T-helper 17 cell (primary cell): ENCODE data around the gene CTBP2. TPM values are rescaled to one million over a fixed set of nuclear protein-coding genes. Genes with fewer than 3 reads are reported as not detected.

Experiments
- ATAC-seq: fragments of 150-1000 bp; cut with Tn5 transposase; 2 replicates; pipeline ENCODE4 v1.10.0; 2021; ENCODE audit warnings: mild to moderate bottlenecking, moderate library complexity
- DNase-seq, 3 donors: peaks; one replicate each; pipeline versions ENCODE4 v3.0.0 to v3.0.0-alpha.2; 2020 to 2021
- H3K9me3 ChIP-seq: one replicate; pipeline ENCODE4 v1.7.0; 2013; ENCODE audit warnings: low read length, mild to moderate bottlenecking; ENCODE audit not compliant: control insufficient read depth, poor library complexity, severe bottlenecking
- H3K27ac Mint-ChIP-seq: one replicate; pipeline ENCODE4 v1.8.0; 2022; ENCODE audit warnings: mild to moderate bottlenecking, moderate library complexity, mixed read lengths
- H3K27me3 Mint-ChIP-seq: one replicate; pipeline ENCODE4 v1.8.0; 2022; ENCODE audit warnings: mixed read lengths
- H3K36me3 Mint-ChIP-seq: one replicate; pipeline ENCODE4 v1.8.0; 2022; ENCODE audit warnings: low read depth, mixed read lengths
- H3K4me1 Mint-ChIP-seq: one replicate; pipeline ENCODE4 v1.8.0; 2022; ENCODE audit warnings: mild to moderate bottlenecking, mixed read lengths
- H3K4me3 Mint-ChIP-seq: one replicate; pipeline ENCODE4 v1.8.0; 2022; ENCODE audit warnings: mild to moderate bottlenecking, moderate library complexity, mixed read lengths
- total RNA-seq, 4 donors: library from RNA in 2 of 4; stranded (reverse) in 2 of 4; gene quantifications; one replicate each; pipeline ENCODE4 v1.2.3 and lab custom pipeline; 2022 to 2026

The CTBP2 gene
- total RNA-seq, 2 donors from 2014 or later: 1.3 to 1.5 TPM

DNA sequence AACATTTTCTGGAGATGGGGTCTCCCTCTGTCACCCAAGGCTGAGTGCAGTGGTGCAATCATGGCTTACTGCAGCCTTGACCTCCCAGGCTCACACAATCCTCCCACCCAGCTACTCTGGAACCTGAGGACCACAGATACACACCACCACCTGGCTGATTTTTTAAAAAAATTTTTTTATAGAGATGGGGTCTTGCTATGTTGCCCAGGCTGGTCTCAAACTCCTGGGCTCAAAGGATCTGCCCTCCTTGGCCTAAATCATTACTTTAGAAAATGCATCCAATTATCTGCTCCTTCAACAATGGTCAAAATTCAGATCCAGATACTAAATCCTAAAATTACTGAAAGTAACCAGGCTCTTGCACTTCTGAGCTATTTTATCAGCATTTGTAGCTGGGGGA lies 55.2 kb downstream of the CTBP2 start:
- Mint-ChIP-seq H3K27me3 (peaks cover 33% of the 10 kb centered on the region), H3K27ac (no peak overlapping the region), H3K4me1 (no peaks in the 10 kb centered on the region), H3K4me3 (no peak overlapping the region), H3K36me3 (no peaks in the 10 kb centered on the region)
- DNase-seq (no peak), ATAC-seq (no peak)
- H3K9me3 ChIP-seq: no peaks in the 10 kb centered on the region

DNA sequence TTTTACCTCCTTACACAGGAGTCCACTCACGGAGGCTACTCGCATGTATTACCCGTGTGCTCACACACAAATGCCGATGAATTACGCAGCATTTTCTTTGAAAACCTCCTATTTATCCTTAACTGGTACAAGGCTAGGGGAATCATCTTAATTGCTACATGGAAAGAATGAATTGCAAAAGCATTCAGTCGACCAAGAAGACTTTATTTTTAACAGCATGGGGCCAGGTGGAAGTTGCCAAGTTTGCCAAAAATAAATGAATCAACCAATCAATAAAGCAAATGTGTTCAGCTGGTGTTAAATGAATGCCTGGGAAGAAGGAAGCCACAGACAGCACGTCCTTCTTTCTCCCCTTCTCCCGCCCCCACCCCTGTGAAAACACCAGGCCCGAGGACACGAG lies 55.8 kb downstream of the CTBP2 start:
- DNase-seq (no peak), ATAC-seq (no peak)
- Mint-ChIP-seq H3K4me3 (no peak overlapping the region), H3K4me1 (no peaks in the 10 kb centered on the region), H3K36me3 (no peaks in the 10 kb centered on the region), H3K27ac (no peak overlapping the region), H3K27me3 (peaks cover 39% of the 10 kb centered on the region)
- no peaks in the 10 kb centered on the region for H3K9me3 ChIP-seq

DNA sequence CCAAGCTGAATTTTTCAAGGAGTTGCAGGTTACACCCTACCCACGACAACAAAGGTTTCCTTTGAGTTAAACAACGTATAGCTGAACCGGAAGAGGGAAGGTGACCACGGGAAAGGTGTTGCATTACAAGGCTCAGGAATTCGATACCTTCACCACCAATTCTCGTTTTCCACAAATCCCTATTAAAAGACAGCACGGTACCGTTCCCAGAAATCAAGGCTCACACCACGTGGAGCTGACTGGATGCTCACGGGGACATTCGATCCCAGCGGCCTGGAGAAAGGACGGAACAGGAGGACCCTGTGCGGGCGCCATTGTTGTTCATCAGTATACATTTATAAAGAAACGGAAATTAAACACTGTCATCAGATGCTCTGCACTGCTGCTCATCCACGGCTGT lies 56.4 kb downstream of the CTBP2 start:
- Mint-ChIP-seq H3K4me1 (no peaks in the 10 kb centered on the region), H3K27me3 (peaks cover 41% of the 10 kb centered on the region), H3K4me3 (no peak overlapping the region), H3K36me3 (no peaks in the 10 kb centered on the region), H3K27ac (no peak overlapping the region)
- DNase-seq (no peak), ATAC-seq (no peak)
- H3K9me3 ChIP-seq: no peaks in the 10 kb centered on the region

DNA sequence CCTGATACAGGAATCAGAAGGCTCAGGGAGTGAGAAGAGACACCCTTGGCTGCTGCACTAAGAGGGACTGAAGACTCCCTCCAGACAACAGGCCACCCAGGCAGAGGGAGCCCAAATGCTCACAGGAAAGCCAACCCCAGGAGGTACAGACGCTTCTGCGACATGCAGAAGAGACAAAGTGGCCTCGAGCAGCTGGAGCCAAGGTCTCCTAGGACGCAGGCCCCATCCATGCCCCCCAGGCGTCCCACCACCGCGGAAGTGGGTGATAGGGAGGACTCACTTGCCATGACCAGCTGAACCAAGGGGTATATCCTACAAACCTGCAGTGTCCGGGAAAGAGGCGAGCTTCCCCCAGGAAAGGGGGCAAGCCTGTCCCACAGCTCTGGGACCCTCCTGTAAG lies 56.9 kb downstream of the CTBP2 start:
- Mint-ChIP-seq H3K27ac (no peak overlapping the region), H3K27me3 (peaks cover 41% of the 10 kb centered on the region), H3K4me3 (no peak overlapping the region), H3K36me3 (no peaks in the 10 kb centered on the region), H3K4me1 (no peaks in the 10 kb centered on the region)
- ATAC-seq: no peak
- H3K9me3 ChIP-seq: no peaks in the 10 kb centered on the region
- DNase-seq: no peak

DNA sequence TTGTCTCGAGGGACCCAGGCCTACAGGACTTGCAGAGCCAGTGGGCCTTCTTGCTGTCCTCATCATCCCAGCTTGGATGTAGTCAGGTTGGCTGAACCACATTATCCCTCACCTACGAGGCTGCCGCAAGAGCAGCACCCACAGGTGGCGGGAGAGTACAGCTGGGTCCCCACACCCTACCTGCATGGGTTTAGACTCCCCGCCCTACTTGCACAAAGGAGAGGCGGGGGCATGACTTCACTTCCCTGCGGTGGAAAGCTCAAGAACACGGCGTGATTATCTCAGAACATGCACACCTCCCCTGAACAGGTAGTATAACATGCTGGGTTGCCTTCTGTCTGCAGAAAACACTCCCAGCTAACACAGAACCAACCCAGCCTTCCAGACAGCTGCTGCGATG lies 57.5 kb downstream of the CTBP2 start:
- H3K4me3 Mint-ChIP-seq: no peak overlapping the region
- no peaks in the 10 kb centered on the region for H3K4me1 Mint-ChIP-seq
- DNase-seq: no peak
- H3K27me3 Mint-ChIP-seq: peaks cover 42% of the 10 kb centered on the region
- no peaks in the 10 kb centered on the region for H3K9me3 ChIP-seq
- H3K36me3 Mint-ChIP-seq: no peaks in the 10 kb centered on the region
- ATAC-seq: no peak
- H3K27ac Mint-ChIP-seq: no peak overlapping the region

DNA sequence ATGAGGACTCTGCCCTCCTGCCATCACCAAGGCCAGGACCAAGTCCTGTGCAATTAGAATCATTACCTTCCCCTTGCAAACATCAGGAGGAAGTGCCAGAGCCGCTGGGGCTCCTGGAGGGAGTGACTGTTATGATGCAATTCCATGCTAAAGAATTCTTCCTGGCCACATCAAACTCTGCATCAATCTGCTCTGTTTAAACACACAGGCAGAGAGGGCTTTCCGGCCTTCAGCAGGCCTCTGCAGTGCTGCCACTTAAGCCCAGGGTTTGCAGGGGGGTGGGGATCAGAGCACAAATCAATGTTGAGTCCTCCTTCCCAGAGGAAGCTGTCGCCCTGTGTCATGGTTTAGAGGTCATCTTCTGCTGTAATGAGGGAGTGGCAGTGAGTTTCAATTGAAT lies 58.1 kb downstream of the CTBP2 start:
- H3K4me3 Mint-ChIP-seq: no peak overlapping the region
- DNase-seq (no peak), ATAC-seq (no peak)
- no peaks in the 10 kb centered on the region for H3K9me3 ChIP-seq
- H3K36me3 Mint-ChIP-seq: no peaks in the 10 kb centered on the region
- H3K27me3 Mint-ChIP-seq: peaks cover 46% of the 10 kb centered on the region
- H3K4me1 Mint-ChIP-seq: no peaks in the 10 kb centered on the region
- no peak overlapping the region for H3K27ac Mint-ChIP-seq

DNA sequence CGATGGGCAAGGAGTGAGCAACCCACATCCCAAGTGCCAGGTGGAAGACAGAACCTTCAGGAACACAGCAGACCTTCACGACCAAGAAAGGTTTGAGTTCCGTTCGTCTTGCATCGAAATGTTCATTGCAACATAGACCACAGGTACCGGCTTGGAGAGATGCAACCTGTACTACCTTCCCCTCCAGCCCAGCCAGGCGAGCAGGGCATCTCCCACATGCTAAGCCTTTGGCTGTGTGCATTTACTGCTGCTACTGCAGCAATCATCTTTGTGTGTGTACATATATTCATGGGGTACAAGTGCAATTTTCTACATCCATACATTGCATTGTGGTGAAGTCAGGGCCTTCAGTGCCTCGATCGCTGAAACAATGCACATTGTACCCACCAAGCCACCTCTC lies 58.8 kb downstream of the CTBP2 start:
- no peak for ATAC-seq
- H3K4me1 Mint-ChIP-seq: no peaks in the 10 kb centered on the region

DNA sequence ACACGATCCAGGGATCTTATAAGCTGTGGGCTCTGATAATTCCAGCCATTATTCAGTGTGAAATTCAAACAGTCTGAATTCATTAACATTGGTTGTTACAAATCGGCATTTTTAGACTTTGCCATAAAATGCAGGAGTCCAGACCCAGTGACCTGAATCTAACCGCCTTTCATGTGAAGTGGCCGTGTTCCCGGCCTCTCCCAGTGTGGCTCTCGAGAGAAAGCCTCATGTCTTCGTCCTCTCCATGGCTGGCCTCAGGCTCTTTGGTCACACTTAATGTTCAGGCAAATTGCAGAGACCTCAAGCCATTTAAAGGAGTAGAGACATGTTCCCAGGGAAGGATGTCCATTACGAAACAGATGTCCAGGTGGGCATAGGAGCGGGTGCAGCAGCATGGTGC lies 59.3 kb downstream of the CTBP2 start:
- no peak for DNase-seq
- no peak overlapping the region for H3K27ac Mint-ChIP-seq
- H3K9me3 ChIP-seq: no peaks in the 10 kb centered on the region
- peaks cover 38% of the 10 kb centered on the region for H3K27me3 Mint-ChIP-seq
- H3K4me3 Mint-ChIP-seq: no peak overlapping the region
- no peaks in the 10 kb centered on the region for H3K36me3 Mint-ChIP-seq
- ATAC-seq: no peak
- H3K4me1 Mint-ChIP-seq: peaks cover 2% of the 10 kb centered on the region

More for the DNA sequence above, 58.8 kb downstream of the CTBP2 start:
- no peaks in the 10 kb centered on the region for H3K9me3 ChIP-seq
- DNase-seq: no peak
- H3K36me3 Mint-ChIP-seq: no peaks in the 10 kb centered on the region
- H3K27me3 Mint-ChIP-seq: peaks cover 44% of the 10 kb centered on the region
- no peak overlapping the region for H3K27ac Mint-ChIP-seq
- no peak overlapping the region for H3K4me3 Mint-ChIP-seq

DNA sequence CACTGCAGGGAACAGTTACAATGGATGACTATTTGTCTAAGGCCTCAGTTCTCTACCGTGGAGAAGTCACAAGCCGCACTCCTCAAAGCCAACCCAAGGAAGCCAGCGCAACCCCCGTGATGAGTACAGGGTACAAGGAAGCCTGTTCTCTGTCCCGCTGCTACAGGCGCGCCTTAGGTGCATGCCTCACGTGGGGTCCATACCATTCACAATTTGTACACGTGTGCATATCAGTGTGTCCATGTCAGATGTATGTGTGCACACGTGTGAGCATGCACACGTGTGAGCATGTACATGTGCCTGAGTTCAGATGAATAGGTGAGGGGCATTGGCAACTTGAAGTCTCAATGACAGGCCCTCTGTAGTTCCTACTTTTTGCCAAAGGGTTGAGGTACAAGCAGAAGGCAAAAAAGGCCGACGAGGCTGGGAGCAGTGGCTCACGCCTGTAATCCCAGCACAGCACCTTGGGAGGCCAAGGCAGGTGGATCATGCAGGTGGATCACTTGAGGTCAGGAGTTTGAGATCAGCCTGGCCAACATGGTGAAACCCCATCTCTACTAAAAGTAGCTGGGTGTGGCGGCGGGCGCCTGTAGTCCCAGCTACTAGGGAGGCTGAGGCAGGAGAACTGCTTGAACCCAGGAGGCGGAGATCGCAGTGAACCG lies 62.8 kb downstream of the CTBP2 start:
- Mint-ChIP-seq H3K4me1 (peaks cover 2% of the 10 kb centered on the region), H3K4me3 (no peak overlapping the region), H3K27me3 (peaks cover 45% of the 10 kb centered on the region), H3K27ac (no peak overlapping the region), H3K36me3 (no peaks in the 10 kb centered on the region)
- DNase-seq: no peak
- H3K9me3 ChIP-seq: no peaks in the 10 kb centered on the region
- no peak for ATAC-seq

DNA sequence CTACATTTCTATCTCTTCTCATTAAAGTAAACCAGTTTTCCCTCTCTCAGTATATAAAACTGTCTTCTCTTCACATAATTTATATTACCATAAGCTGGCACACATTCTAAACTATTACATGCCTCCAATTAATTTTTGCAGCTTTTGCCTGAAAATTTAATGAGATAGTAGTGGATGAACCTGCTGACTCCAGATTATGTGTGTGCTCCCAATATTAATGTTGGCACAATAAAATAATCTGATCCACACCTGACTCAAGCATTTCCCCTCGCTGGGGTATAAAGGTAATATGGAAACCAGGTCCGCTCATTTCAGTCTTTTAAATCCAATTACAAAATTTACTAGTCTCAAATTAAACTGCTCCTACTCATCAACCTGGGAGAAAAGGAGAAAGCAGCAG lies 63.4 kb downstream of the CTBP2 start:
- H3K27ac Mint-ChIP-seq: no peak overlapping the region
- ATAC-seq (no peak), DNase-seq (no peak)
- H3K27me3 Mint-ChIP-seq: peaks cover 45% of the 10 kb centered on the region
- H3K4me3 Mint-ChIP-seq: no peak overlapping the region
- H3K4me1 Mint-ChIP-seq: peaks cover 2% of the 10 kb centered on the region
- H3K9me3 ChIP-seq: no peaks in the 10 kb centered on the region
- no peaks in the 10 kb centered on the region for H3K36me3 Mint-ChIP-seq

DNA sequence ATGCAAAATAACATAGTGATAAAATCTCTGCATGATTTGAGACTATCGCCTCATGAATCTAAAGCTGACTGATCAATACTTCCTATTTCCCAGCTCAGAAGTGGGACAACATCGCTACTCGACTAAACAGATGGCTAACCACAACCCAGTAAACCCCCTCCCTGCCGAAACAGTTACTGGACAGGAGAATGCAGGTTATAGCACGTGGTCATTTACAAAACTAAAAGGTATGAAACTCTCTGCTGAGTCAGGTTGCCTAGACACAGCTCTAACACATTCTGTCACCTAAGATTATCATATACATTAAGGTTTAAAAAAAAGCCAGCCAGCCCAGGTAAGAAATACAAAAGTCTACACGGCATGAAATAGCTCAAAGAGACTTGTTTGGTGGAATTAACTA lies 64.0 kb downstream of the CTBP2 start:
- DNase-seq (no peak), ATAC-seq (no peak)
- no peak overlapping the region for H3K4me3 Mint-ChIP-seq
- peaks cover 2% of the 10 kb centered on the region for H3K4me1 Mint-ChIP-seq
- peaks cover 45% of the 10 kb centered on the region for H3K27me3 Mint-ChIP-seq
- H3K36me3 Mint-ChIP-seq: no peaks in the 10 kb centered on the region
- no peaks in the 10 kb centered on the region for H3K9me3 ChIP-seq
- no peak overlapping the region for H3K27ac Mint-ChIP-seq

DNA sequence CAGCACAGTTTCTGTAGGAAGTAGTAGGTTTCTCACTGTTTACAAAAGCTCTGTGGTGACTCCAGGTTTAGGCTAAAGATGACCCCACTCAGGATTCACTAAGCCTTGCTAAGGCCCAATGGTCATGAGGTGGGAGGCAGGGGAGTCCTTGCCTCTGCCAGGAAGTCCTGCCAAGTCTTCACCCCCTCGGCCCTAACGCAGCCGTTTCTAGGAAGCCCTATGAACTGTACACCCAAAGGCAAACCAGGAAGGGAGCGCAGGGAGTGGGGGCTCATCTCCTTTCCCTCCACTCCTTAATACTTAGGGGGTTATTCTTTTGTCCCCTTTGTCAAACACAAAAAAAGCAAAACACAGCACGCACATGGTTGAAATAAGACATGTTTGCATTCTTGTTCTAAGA lies 64.6 kb downstream of the CTBP2 start:
- Mint-ChIP-seq H3K27ac (no peak overlapping the region), H3K4me1 (peaks cover 2% of the 10 kb centered on the region), H3K4me3 (no peak overlapping the region), H3K36me3 (no peaks in the 10 kb centered on the region), H3K27me3 (peaks cover 41% of the 10 kb centered on the region)
- no peak for ATAC-seq
- H3K9me3 ChIP-seq: no peaks in the 10 kb centered on the region
- DNase-seq: no peak

DNA sequence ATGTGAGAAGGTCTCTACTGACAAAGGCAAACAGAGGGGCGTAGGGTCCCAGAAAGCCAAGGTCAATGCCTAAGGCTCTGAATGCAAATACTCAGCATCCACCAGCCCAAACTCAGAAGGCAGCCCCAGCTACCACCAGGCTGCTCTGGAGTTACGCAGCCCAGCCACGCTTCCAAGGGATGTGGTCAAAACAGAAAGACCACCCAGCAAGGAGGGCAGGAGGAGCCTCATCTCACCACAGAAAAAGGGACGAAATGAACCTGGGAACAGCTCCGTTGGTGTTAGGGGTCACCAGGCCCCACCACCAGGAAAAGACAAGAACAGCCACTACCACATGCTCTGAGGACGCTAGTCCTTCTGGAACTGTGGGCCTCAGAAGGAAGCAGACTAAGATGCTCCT lies 65.1 kb downstream of the CTBP2 start:
- ATAC-seq: no peak
- no peak for DNase-seq
- Mint-ChIP-seq H3K36me3 (no peaks in the 10 kb centered on the region), H3K4me1 (peaks cover 2% of the 10 kb centered on the region), H3K27ac (no peak overlapping the region), H3K27me3 (peaks cover 40% of the 10 kb centered on the region), H3K4me3 (no peak overlapping the region)
- no peaks in the 10 kb centered on the region for H3K9me3 ChIP-seq

DNA sequence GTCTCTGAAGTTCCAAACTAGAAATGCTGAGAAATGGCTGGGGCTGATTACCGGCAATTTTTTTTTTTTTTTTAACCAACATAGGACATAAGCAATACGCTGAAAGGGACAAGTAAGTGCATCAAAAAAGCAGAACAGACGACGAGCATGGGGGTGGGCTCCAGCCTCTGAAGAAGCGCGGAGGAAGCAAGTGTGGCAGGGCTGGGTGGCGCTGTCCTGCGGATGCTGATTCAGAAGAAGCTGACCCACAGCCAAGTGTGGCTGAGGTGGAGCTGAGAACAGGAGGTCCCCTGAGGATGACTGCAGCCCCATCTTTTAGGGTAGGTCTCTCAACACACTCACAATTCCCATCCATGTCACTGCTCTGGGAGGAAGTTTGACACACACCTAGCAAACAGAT lies 65.6 kb downstream of the CTBP2 start:
- ATAC-seq: no peak
- peaks cover 2% of the 10 kb centered on the region for H3K4me1 Mint-ChIP-seq
- H3K36me3 Mint-ChIP-seq: no peaks in the 10 kb centered on the region
- H3K27me3 Mint-ChIP-seq: peaks cover 38% of the 10 kb centered on the region
- H3K9me3 ChIP-seq: no peaks in the 10 kb centered on the region
- H3K27ac Mint-ChIP-seq: no peak overlapping the region
- no peak for DNase-seq
- H3K4me3 Mint-ChIP-seq: no peak overlapping the region
